ENCODE results near the gene AOPEP.
"Not testable (repeated sequence)": the region's sequence is repeated elsewhere in the genome, so short reads cannot be mapped to it uniquely, and the experiment has no call there.

Gene AOPEP

GRCh38 chr9:95005278-95006143 lies 279.0 kb downstream of the AOPEP start:
- DNase-seq, result no peak

GRCh38 chr9:95007226-95007869 lies 280.8 kb downstream of the AOPEP start:
- DNase-seq, result no peak

- DNase-seq, result no peak
Measured at GRCh38 chr9:95008151-95008771, 281.8 kb downstream of the AOPEP start.

GRCh38 chr9:95009459-95009858 lies 283.0 kb downstream of the AOPEP start:
- DNase-seq, result no peak

GRCh38 chr9:95010431-95010838 lies 283.9 kb downstream of the AOPEP start:
- DNase-seq, result no peak

- no peak for DNase-seq
Measured at GRCh38 chr9:95012035-95012708, 285.7 kb downstream of the AOPEP start.

- DNase-seq, result no peak
Measured at GRCh38 chr9:95012902-95013301, 286.4 kb downstream of the AOPEP start.

GRCh38 chr9:95014917-95015316 lies 288.4 kb downstream of the AOPEP start:
- DNase-seq, result no peak

- no peak for DNase-seq
Measured at GRCh38 chr9:95015569-95015968, 289.1 kb downstream of the AOPEP start.

- no peak for DNase-seq
Measured at GRCh38 chr9:95017062-95017461, 290.6 kb downstream of the AOPEP start.

- DNase-seq, result no peak
Measured at GRCh38 chr9:95017661-95018060, 291.2 kb downstream of the AOPEP start.

- no peak for DNase-seq
Measured at GRCh38 chr9:95018099-95018936, 291.8 kb downstream of the AOPEP start.

GRCh38 chr9:95020644-95021043 lies 294.1 kb downstream of the AOPEP start:
- not testable (repeated sequence) for DNase-seq

- DNase-seq, result no peak
Measured at GRCh38 chr9:95021166-95021886, 294.8 kb downstream of the AOPEP start.

- no peak for DNase-seq
Measured at GRCh38 chr9:95022657-95023056, 296.2 kb downstream of the AOPEP start.

- DNase-seq, result no peak
Measured at GRCh38 chr9:95023217-95024003, 296.9 kb downstream of the AOPEP start.

GRCh38 chr9:95024097-95024671 lies 297.7 kb downstream of the AOPEP start:
- DNase-seq, result no peak

GRCh38 chr9:95025213-95026147 lies 299.0 kb downstream of the AOPEP start:
- no peak for DNase-seq

- no peak for DNase-seq
Measured at GRCh38 chr9:95026148-95026524, 299.6 kb downstream of the AOPEP start.
